HG03064 (cell line): ENCODE data around the gene MYBPH.

ENCODE experiments used
- ATAC-seq: cut with Tn5 transposase; IDR thresholded peaks from one replicate; pipeline ENCODE4 v1.9.1; 2021; ENCODE audit warnings: low read depth; ENCODE audit not compliant: unreplicated experiment

The MYBPH gene

GRCh38 chr1:203201516-203202205 is 26.0 kb upstream of the MYBPH start:
- no peak for ATAC-seq

DNA sequence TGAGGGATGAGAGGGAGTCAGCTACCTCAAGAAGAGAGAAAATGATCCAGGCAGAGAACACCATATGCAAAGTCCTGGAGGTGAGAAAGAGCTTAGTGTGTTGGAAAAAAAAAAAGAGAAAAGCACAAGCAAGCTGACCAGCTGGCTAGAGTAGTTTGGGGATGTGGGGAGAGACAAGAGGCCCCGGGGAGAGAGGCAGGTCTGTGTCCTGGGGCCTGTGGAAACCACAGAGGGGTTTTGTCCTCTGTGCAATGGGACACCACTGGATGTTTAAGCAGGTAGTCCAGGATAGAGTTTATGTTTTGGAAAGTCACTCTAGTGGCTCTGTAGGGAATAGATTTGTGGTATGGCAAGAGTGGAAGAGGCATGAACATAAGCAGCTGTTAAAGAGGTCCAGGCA is 25.3 kb upstream of the MYBPH start:
- ATAC-seq: no peak

- no peak for ATAC-seq
These were observed 24.4 kb upstream of the MYBPH start for GRCh38 chr1:203199816-203200571.

DNA sequence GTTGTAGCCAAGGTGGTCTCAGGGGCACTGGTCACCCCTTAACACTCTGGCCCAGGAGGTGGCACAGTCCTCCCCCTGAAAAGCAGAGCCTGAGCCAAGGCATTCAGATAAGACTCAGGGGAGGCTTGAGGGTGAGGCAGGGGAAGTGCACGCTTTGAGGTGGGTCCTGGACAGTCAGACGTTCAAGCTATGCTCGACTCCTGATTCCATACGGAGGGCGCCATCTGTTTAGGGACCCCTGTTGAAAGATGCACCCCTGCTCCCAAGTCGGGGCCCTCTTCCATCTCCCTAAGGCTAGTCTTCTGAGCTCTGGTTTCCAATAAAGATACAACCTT is 23.8 kb upstream of the MYBPH start:
- no peak for ATAC-seq

GRCh38 chr1:203199002-203199401 is 23.4 kb upstream of the MYBPH start:
- ATAC-seq: no peak

GRCh38 chr1:203197625-203198024 is 22.0 kb upstream of the MYBPH start:
- ATAC-seq: no peak

DNA sequence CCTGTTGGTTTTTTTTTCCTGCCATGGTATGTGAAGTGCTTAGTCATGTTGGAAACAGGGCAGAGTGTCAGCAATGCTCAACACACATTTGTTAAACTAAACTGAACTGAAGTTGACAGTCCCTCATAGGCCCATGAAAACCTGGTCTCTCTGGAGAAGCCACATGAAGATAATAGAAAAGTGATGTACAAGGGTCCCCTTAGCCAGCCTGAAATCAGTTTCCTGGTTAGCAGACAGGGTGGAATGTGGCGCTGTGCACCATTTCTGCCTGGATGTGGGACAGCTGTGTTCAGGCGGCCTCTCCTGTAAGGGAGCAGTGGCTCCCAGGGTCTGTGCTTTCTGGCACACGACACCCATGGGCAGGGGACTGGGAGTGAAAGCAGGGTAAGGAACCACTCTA is 20.7 kb upstream of the MYBPH start:
- ATAC-seq: no peak

GRCh38 chr1:203190949-203191348 is 15.3 kb upstream of the MYBPH start:
- no peak for ATAC-seq

- no peak for ATAC-seq
These were observed 14.3 kb upstream of the MYBPH start for GRCh38 chr1:203189951-203190352.

GRCh38 chr1:203188686-203189232 is 13.1 kb upstream of the MYBPH start:
- no peak for ATAC-seq

- ATAC-seq: no peak
These were observed 12.2 kb upstream of the MYBPH start for GRCh38 chr1:203187689-203188264.

DNA sequence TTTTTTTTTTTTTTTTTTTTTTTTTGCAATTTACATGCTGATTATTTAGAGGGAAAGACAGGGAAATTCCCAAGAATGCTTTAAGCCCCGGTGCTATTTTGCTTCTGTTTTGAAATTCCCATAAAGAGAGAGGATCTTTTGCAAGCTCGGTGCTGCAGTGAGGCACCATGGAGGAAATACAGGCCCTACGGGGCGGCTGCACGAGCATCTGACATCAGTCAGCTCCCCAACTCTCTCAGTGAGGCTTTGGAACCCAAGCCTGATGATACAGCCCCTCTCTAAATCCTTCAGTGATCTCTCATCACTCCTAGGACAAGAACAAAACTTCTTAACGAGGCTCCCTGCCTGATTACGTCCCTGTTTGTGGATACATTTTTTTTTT is 11.7 kb upstream of the MYBPH start:
- ATAC-seq: no peak

- ATAC-seq: no peak
These were observed 11.0 kb upstream of the MYBPH start, which contains the start of gene CHI3L1 for GRCh38 chr1:203186446-203187303. TSS of gene CHI3L1 (minus strand) at chr1:203186704. CDS start at chr1:203186623, 81 bp downstream.

DNA sequence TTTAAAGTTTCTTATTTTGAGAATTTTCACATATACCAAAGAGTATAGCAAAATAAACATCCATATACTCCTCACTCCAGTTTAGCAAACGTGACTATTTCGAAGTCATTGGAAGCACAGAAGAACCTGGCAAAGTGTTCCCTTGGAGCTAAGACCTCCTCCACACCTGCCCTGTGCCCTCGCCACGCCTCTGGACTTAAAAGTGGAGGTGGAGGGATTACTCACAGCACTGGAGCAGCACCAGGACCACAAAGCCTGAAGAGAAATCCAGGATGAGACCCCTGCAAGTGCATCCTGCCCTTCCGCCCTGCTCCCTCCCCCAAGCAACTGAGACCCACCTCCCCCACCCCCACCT is 10.4 kb upstream of the MYBPH start:
- no peak for ATAC-seq

GRCh38 chr1:203185585-203185984 is 10.0 kb upstream of the MYBPH start:
- ATAC-seq: no peak

- ATAC-seq: no peak
These were observed 9.4 kb upstream of the MYBPH start for GRCh38 chr1:203185061-203185461.

GRCh38 chr1:203184467-203184866 is 8.8 kb upstream of the MYBPH start:
- no peak for ATAC-seq

DNA sequence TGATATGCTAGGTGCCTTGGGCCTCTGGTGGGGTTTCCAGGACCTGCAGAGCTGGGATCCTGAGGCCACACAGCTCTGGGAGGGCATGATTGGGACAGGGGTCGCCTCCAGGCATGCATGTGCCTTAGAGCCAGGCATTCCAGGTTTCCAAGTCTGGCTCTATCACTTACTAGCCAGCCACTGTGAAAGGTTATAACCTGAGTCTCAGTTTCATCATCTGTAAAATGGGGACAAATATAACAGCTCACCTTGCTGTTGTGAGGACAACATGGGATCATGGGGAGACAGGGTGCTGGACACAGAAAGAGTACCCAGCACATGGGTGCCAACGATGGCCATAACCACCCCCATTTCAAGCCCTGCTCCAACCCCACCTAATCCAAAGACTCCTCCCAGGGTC is 8.2 kb upstream of the MYBPH start:
- ATAC-seq: no peak

- no peak for ATAC-seq
These were observed 6.8 kb upstream of the MYBPH start for GRCh38 chr1:203182387-203182953.

GRCh38 chr1:203181586-203182386 is 6.2 kb upstream of the MYBPH start:
- ATAC-seq: no peak
